GM19043 (cell line): Measurements from ENCODE around the gene EEIG1.

Experiments
- ATAC-seq: cut with Tn5 transposase; IDR thresholded peaks from one replicate; pipeline ENCODE4 v1.9.1; 2021; ENCODE audit warnings: low read depth; ENCODE audit not compliant: unreplicated experiment

Gene EEIG1

DNA sequence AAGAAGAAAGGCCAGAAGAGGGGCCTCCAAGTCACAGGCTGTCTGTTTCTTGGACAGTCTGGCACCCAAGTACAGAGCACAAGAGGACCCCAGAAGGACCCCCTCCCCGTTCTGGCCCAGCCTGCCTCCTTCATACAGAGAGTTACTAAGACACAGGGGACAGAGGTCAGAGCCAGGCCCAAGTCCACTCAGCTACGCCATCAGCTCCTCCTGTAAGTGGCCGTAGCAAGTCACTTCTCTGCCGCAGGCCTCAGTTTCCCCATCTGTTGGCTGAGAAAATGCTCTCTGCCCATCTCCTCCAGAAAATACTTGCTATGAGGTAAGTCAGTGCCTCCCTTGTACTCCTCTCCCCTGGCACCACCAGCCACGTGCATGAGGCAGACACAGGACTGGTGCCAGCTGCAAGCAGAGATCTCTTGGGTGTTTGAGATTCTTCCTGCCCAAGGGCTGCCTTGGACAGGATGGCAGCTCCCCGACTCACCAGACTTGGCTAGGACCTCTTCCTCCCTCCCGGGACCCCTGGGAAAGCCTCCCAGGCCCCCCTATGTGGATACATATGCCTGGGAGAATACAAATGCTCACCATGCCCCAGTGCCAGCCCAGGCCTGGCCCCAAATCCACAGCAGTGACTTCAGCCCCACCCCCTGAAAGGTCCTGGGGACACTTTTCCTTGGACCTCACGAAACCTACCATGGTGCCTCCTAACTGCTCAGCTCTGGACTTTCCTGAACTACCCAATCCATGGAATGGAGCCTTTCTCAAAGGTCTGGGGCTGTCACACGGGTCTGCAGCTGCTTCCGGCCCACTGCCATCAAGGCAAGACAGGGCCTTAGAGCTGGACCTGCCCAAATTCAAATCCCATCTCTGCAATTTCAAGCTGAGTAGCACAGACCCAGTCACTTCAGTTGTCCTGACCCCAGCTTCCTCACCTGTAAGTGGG, 5.1 kb downstream of the EEIG1 start:
- no peak for ATAC-seq

DNA sequence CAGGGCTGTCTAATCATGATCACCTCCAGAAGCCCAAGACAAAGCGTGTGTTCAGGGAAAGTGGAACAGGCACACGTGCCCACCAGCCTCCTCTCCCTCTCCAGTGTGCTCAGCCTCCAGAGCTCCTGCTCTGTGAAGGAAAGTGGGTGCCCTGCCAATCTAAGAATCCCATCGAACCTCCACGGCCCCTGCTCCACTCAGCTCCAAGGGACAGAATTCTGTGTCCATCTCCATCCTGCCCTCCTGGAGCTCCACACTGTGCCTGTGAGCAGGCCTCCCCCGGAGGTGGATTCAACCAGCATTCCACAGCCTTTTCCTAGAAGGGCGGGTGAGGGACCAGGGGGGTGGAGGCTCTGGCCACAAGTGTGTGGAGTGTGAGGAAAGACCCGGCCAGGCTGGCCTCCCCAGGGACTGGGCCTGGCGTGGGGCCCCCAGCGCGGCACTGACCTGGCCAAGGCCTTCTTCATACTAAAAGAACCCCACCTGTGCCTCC, 6.0 kb downstream of the EEIG1 start:
- ATAC-seq, result no peak

DNA sequence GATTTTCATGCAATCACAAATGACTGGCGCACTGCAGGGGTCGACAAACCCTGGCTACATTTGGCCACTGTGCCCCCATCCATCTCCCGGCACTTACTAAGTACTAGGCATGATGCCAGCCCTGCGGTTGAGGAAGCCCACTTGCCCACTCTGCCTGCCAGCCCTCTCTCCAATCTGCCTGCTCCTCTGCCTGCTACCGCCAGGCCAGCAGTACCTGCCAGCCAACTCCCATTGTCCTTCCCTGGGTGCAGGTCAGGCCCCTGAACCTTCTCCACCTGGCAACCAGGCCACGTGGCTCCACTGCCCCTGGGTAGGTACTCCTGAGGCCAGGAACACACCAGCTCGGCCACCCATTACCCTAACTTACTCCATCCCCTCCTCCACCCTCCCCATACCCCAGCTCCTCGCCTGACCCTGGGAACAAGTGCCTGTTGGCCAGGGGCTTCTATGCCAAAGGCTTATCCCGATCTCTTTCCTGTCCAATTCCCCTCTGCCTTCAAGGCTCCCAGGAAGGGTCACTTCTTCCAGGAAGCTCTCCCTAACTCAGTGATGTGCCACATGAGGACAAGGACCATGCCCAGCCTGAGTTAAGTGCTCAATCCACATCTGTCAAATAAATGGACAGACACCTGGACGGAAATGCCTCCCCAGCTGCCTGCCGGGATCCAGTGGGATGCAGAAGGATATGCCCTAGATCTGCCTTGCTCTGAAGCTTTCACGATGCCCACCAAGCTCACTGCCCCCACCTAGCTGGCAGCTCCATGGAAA, 6.6 kb downstream of the EEIG1 start:
- no peak for ATAC-seq

DNA sequence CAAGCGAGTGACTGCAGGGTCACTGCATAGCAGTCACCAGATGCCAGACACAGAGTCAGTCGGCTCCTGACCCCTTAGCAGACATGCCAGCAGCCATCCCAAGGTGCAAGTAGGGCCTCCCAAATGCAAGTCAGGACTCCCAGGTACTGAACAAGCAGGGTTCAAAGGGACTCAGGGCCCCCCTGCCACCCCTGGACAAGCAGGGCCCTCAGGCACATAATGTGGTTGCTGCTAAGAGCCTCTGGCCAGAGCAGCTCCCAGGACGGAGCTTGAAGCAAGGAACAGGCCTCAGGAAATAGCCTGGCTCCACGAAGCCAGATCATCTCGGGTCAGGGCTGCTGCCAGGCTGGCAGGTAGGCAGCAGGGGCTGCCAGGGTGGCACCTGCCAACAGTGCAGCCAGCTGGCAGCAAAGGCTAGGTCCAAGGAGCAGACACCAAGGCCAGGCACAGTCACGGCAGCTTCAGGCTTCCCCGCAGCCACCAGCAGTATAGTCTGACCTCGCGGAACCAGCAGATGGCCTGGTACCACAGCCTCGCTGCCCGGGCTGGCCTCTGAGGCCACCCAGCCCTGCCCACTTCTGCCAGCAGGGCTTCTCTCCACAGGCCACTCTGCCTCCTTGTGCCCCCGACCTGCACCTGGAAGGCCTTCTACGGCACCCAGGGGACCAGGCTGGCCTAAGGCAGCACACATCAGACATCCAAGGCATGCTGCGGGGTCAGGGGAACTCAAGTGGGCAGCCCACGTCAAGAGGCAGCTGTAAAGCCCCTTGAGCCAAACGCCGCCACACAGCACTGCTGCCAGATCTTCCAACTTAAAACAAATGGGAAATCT, 7.4 kb downstream of the EEIG1 start:
- no peak for ATAC-seq

DNA sequence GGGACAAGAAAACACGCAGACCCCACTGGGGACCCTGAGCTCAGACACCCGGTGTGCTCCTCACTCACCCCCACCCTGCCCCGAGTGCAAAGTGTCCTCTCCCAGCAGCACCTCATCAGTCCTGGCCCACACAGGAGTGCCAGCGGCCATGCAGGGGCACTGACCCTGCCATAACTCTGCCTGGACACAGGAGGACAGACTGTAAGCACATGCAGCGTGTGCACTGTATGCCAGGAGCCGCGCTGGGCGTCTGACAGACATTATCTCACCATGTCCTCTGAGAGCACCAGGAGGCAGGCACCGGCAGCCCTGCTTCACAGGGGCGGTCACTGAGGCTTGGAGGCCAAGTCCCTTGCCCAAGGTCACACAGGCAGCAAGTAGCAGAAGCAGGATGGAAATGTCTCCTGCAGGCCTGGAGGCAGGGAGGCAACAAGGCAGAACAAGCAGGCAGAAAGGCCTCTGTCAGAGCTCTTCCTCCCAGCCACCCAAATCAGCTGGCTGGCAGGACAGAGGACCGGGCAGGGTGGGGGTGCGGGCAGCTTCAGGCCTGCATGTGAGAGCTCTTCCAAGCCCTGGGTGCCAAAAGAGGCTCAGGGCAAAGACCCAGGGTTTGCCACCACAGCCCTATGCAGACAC, 8.4 kb downstream of the EEIG1 start:
- ATAC-seq, result no peak

DNA sequence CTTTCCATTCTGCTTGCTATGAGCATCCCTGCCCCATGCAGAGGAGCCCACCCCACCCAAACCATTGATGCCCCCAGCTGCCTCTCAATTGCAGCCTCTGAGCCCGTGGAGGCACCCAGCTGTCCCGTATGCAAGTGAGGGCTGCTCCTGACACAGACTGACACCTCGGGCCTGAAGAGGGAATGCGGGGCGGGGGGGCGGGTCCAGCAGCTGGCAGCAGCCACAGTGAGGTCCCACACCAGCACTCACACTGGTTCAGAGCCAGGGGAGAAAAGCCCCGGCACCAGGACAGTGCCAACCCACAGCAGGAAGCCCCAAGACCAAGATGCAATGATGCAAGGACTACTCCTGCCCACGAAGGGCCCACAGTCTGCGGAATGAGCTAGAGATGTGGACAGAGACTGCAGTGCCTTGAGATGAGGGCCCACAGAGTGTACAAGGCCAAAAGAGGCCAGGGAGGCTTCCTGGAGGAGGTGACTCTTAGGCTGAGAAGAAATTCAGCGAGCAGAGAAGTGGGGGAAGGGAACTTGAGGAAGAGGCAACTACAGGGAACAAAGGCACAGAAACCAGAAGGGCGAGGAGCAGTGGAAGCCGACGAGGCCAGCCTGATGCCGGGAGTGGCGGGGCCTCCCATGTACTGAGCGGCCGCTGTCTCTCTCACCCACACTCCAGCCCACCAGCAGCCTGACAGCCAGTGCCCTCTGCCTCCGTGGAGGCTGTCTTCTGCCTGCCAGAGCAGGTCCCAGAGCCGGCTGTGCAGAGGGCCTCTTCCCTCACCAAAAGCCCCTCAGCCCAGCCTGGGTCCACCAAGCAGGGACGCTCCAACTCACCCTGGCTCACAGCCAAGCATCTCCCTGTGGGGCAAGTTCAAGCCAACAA, 9.2 kb downstream of the EEIG1 start:
- no peak for ATAC-seq

DNA sequence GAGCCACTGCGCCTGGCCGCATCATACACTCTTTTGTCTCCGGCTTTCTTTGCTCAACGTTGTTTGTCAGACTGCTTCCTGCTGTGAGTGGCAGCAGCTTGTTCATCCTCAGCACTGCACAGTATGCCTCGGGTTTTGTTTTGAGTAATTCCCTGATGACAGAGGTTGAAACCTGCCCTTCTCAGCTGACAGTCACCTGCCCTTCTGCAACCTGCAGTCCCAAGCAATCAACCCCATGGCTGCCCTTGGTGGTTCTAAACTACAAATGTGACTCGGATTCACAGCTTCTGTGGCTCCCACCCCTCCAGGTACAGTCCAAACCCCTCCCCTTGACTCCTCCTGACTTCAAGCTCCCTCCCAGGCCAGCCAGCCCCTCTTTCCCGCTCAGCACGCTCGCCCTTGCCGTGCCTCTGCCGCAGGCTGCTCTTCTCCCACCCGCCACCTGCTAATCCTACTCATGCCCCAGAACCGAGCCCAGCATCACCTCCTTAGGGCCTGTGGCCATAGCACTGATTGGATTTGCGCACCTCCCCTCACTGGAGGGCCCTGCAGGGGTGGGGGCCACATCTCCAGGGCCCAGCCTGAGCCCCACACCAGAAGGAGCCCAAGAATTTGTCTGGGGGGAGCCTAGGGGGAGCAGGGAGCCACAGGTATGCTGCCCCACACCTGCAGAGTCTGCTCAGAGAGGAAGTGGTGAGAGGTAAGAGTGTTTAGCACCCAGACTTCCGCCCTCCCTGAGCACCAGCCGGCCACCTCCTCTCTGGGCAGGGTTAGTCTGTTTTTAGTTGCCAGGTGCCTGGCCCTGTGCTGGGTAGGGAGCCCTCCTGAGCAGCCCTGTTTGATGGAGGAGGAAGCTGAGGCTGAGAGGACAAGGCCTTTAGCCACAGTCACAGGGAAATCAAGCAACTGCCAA, 10.1 kb downstream of the EEIG1 start:
- peak; percentile 86 for ATAC-seq

DNA sequence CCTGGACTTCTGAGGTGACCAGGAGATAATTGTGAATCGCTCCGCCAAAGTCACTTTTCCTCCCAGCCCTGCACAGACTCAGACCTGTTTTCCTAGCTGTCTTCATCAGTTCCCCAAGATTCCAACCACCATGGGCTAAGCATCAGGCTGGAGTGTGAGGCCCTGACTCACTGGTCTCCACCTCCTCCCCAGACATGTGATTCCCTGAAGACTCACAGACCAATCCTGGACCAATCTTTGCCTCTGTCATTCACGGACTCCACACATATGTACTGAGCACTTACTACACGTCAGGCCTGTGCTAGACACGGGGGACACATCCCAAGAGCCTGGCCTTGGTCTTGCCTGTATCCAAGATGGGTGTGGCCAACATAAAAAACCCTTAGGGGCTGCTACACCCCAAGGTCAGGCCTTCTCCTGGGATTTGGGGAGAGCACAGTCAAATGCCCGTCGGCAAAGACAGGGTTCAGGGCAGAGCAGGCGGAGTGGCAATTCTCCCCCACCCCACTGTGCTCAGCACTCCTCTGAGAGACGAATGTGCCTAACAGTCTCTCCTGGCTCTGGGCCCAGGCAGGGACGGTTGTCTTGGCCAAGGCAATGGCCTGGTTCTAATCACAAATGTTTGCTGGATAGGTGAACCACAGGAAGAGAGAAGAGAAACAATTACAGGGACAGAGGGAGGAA, 11.9 kb downstream of the EEIG1 start:
- no peak for ATAC-seq

DNA sequence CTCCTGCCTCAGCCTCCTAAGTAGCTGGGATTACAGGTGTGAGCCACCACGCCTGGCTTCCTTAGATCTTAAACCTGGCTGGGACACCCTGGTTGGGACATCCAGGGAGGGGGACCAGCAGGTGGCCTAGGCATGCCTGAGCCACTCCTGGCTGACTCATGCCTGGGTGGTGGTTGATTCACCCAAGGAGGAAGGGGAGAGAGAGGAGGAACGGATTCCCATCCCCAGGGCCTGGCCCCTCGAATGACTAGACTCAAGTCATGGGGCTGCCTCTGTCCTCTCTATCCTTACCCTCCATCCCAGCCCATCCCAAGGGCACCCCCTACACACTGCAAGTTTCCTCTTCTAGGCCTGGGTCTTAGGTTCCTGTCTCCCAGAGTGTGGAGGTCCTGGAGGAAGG, 12.7 kb downstream of the EEIG1 start:
- ATAC-seq, result no peak

DNA sequence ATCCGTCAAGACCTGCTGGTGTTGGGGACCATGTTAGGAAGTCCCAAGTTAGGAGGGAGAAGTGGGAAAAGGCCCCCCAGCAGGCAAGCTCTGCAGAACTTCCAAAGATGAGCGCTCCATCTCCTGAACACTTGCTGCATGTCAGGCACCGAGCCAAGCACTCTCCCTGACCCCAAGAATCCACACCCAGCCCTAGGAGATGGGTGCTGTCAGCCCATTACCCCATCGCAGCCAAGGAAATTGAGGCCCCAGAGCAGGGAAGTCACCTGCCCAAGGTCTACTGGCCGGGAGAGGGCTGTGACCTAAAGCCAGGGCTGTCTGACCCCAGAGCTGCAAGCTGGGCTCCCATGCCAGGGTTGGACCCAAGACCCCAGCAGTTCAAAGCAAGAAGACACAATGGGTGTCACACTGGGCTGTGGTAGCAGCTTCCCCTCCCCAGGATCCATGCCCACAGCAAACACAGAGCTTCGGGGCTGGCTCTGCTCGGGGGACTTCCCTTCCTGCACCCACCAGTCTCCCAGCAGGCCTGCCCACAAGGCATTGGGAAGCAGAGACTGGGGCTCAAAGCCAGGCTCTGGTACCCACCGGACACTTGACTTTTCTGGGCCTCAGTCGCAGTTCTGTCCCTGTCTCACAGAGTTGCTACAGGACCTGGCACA, 13.5 kb downstream of the EEIG1 start:
- ATAC-seq, result no peak

DNA sequence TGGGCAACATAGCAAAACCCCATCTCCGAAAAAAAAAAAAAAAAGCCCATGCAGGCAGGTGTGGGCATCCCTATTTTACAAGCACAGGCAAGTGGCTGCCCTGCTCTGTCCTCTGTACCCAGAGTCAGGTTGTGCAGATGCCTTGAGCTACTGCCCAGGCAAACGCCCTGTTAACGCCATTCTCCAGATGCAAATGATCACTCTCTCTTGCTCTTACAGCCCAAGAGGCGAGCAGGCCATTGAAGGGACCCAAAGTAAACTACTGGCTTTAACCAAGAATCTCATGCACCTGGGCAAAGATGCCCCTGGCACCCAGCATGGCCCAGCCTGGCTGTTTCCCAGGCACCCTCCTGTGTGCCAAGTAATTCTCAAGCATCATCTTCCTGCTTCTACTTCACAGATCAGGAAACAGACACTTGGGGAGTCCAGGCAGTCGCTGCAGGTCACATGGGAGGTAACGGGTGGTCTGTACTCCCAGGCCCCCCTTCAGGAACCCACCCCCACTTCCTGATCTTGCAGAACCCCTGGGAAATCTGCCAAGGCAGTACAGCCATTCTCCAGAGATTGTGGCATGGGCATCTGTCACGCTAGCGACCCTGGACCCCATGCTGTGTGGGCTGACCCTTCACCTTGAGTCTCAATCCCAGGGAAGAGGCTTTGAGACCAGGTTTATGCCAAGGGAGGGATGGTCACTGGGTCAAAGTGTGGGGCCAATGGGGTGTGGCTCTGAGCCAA, 14.2 kb downstream of the EEIG1 start:
- no peak for ATAC-seq

DNA sequence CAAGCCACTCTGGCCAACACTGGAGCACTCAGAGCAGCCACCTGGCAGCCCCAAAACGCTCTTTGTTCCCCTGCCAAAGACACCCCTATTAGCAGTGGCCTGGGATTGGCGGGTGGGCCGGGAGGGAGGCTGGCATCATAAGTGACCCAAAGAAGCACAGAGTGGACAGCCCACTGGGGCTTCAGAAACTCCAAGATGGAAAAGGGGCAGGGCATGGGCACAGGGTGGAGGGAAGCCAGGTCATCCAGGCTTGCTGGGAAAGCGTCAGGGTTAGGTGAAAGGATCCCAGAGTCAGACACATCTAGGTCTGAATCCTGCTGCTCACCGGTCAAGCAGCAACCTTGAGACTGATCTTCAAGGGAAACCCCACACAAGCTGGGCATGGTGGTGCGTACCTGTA, 14.8 kb downstream of the EEIG1 start:
- no peak for ATAC-seq

DNA sequence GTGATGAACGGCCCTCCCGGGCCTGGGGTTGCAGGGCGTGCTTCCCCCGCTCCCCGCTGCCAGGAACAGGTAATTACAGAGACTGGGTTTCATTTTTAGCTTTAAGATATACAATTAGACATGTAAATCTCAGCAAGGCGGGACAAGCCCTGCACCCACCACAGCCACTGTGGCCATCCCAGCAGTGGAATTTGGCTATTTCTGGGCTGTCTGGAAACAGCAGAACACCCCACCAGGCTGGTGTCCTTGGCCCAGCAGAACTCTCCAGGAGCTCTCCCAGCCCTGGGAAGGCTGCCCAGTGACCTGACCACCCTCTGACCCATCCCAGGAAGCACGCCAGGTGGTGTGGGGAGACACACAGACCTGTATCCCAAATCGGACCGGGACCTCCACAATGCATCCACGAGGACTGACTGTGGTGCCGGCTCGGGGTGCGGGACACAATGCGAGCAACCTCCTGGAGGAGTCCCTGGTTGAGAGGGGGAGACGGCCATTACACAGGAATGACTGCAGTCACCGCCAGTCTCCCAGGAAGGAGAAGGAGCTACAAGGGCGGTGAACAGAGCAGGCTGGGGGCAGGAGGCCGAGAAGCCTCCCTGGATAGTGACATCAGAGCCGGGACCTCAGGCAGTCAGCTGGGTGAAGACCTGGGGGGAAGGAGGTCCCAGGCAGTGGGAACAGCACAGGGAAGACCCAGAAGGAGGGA, 17.3 kb downstream of the EEIG1 start:
- no peak for ATAC-seq

DNA sequence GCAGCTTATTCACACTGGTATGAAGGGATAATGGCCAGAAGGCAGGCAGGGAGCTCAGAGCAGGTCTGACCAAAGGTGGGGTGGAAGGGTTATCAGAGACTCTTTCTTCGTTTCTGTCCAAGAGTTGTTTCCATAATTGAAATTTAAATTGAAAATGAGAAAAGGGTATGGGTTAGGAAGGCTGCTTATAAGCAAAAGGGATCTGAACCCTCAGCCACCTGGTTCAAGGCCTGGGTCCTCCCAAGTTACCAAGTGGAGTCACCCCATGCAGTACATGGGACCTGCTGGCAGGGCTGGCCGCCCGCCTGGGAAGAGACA, 17.8 kb downstream of the EEIG1 start:
- no peak for ATAC-seq

DNA sequence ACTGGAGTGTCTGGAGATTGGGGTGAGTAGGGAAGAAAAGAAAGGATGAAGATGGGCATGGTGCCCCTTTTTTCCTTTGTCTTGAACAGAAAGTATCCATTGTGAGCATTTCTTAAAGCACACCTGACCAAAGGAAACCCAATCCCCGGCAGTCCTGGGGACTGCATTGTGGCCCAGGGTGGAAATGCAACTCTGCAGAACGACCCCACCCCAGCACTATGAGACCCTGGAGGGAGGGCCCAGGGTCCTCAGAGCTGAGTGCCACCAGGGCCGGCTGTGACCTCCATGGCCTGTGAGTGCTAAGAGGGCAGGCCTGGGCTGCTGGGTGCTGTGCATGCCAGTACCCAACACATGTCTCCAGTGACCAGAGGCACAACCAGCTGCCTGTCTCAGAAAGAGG, 18.5 kb downstream of the EEIG1 start:
- ATAC-seq, result no peak

DNA sequence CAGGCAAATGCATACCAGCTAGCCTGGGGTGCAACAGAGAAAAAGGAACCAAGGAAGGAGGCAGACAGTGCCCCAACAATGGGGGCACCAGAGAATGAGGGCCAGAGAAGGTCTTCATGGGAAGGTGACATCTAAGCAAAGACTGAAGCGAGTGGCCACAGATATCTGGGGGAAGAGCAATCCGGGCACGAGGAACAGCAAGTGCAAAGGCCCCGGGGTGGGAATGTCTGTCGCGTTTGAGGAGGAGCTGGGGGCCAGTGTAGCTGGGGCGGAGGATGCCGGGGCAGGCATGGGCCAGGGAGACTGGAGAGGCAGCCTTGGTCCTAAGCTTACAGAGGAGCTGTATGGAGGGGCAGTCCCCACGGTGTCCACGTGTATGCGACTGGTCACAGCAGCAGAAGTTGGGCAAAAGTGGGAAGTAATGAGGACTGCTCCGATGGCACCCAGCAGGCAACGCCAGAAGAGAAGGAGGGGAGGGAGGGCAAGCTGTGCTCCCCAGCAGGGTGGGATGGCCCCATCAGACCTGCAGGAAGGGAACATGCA, 19.1 kb downstream of the EEIG1 start:
- no peak for ATAC-seq
